ENCODE results near the gene KIF5B.

DNA sequence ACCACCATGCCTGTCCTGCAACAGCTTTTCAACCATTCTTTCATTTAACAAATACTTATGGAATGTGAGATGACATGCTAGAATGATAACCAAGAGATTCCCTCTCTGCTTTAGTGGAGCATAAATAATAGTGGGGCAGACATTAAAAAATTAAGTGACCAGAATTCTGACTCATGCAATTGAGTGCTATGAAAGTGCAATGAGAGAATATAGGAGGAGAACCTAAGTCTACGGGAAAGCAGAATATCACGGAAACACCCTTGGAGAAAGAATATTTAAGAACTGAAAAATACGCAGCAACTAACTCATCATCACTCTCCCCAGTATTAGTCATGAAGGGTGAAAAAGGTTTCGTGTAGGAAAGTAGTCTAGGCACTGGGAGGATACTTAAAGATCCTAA is 7.1 kb downstream of the KIF5B start:
- TF ChIP-seq, protein P1, sequence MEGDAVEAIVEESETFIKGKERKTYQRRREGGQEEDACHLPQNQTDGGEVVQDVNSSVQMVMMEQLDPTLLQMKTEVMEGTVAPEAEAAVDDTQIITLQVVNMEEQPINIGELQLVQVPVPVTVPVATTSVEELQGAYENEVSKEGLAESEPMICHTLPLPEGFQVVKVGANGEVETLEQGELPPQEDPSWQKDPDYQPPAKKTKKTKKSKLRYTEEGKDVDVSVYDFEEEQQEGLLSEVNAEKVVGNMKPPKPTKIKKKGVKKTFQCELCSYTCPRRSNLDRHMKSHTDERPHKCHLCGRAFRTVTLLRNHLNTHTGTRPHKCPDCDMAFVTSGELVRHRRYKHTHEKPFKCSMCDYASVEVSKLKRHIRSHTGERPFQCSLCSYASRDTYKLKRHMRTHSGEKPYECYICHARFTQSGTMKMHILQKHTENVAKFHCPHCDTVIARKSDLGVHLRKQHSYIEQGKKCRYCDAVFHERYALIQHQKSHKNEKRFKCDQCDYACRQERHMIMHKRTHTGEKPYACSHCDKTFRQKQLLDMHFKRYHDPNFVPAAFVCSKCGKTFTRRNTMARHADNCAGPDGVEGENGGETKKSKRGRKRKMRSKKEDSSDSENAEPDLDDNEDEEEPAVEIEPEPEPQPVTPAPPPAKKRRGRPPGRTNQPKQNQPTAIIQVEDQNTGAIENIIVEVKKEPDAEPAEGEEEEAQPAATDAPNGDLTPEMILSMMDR (IDR thresholded peaks at IDR 0.05; ENCODE audit: insufficient read depth, low read length), result no peak
- TF ChIP-seq SPI1 (IDR thresholded peaks at IDR 0.05; ENCODE audit: borderline replicate concordance, low read depth), result no peak

Data from HL-60 (cell line).